ENCODE results near the gene GABBR2. TPM values are rescaled to one million over a fixed set of nuclear protein-coding genes. Genes with fewer than 3 reads are reported as not detected.

Gene GABBR2
- polyA plus RNA-seq, 1 of the 3 experiments (the other 2 are of a cell fraction), result not detected

- TF ChIP-seq, protein P1, sequence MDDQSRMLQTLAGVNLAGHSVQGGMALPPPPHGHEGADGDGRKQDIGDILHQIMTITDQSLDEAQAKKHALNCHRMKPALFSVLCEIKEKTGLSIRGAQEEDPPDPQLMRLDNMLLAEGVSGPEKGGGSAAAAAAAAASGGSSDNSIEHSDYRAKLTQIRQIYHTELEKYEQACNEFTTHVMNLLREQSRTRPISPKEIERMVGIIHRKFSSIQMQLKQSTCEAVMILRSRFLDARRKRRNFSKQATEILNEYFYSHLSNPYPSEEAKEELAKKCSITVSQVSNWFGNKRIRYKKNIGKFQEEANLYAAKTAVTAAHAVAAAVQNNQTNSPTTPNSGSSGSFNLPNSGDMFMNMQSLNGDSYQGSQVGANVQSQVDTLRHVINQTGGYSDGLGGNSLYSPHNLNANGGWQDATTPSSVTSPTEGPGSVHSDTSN (IDR thresholded peaks at IDR 0.05), result no peak
- TF ChIP-seq USF2 (IDR thresholded peaks at IDR 0.05; ENCODE audit: borderline replicate concordance, low read depth, low read length), result no peak
- TF ChIP-seq RXRA (IDR thresholded peaks at IDR 0.05; ENCODE audit: borderline replicate concordance, low read depth), result no peak
- no peak for TF ChIP-seq GABPA (IDR thresholded peaks at IDR 0.05; ENCODE audit: low read depth)
- TF ChIP-seq FOXJ3 (CRISPR knock-in tag; IDR thresholded peaks at IDR 0.05), result no peak
- TF ChIP-seq IRF3 (IDR thresholded peaks at IDR 0.05; ENCODE audit: low read depth, low read length), result no peak
- TF ChIP-seq RFX5 (IDR thresholded peaks at IDR 0.05; ENCODE audit: low read length), result no peak
- TF ChIP-seq TCF12 (IDR thresholded peaks at IDR 0.05), result peak; percentile 34; the same call in 1 of the 2 replicates
- TF ChIP-seq JUND (IDR thresholded peaks at IDR 0.05), result 0 out of 2 replicates have a peak, but pooled peaks have one; percentile 2
- POLR2A ChIA-PET, result no interaction called here
- CTCF ChIA-PET, result no interaction called here
- Histone ChIP-seq H3K9ac (no peak overlapping the region), H3K4me1 (ENCODE audit: control insufficient read depth in 1 of 2, insufficient read depth in 2 of 2, low read depth in 1 of 2, low read length in 1 of 2) (no peaks in the 10 kb centered on the region; a peak in 1 of 4 replicates), H3K4me2 (no peak overlapping the region), H3K27me3 (ENCODE audit: insufficient read depth) (no peaks in the 10 kb centered on the region; the same call in 1 of the 2 replicates), H4K20me1 (ENCODE audit: insufficient read depth) (no peaks in the 10 kb centered on the region), H3F3A (replicated peaks; ENCODE audit: insufficient read depth) (no peaks in the 10 kb centered on the region), H3K4me3 (ENCODE audit: low read depth in 2 of 2, low read length in 1 of 2) (no peak overlapping the region), H3K9me3 (no peaks in the 10 kb centered on the region), H3K79me2 (ENCODE audit: insufficient read depth) (no peaks in the 10 kb centered on the region), H3K36me3 (replicated peaks in 1 of 2; ENCODE audit: control insufficient read depth in 1 of 2, insufficient read depth in 2 of 2, low read length in 1 of 2) (no peaks in the 10 kb centered on the region), H3K27ac (ENCODE audit: low read depth in 2 of 2, low read length in 1 of 2) (no peak overlapping the region), H2AFZ (ENCODE audit: low read depth) (no peak overlapping the region), H3K9me2 (no peaks in the 10 kb centered on the region)
- 33% methylated on average over 7 of the region's 7 CpGs for WGBS (ENCODE audit: low lambda C conversion rate)
- DNase-seq, result no peak
These were observed 158.4 kb downstream of the GABBR2 start for GRCh38 chr9:98550206-98550820.

GRCh38 chr9:98549401-98549800 is 159.3 kb downstream of the GABBR2 start:
- POLR2A ChIA-PET, result no interaction called here
- Histone ChIP-seq H3F3A (replicated peaks; ENCODE audit: insufficient read depth) (no peaks in the 10 kb centered on the region), H3K36me3 (replicated peaks in 1 of 2; ENCODE audit: control insufficient read depth in 1 of 2, insufficient read depth in 2 of 2, low read length in 1 of 2) (no peaks in the 10 kb centered on the region), H3K4me1 (ENCODE audit: control insufficient read depth in 1 of 2, insufficient read depth in 2 of 2, low read depth in 1 of 2, low read length in 1 of 2) (no peaks in the 10 kb centered on the region; a peak in 1 of 4 replicates), H4K20me1 (ENCODE audit: insufficient read depth) (no peaks in the 10 kb centered on the region), H3K9ac (no peak overlapping the region), H3K9me3 (no peaks in the 10 kb centered on the region), H3K9me2 (no peaks in the 10 kb centered on the region), H3K27ac (ENCODE audit: low read depth in 2 of 2, low read length in 1 of 2) (no peak overlapping the region), H2AFZ (ENCODE audit: low read depth) (no peak overlapping the region), H3K4me2 (no peak overlapping the region), H3K4me3 (ENCODE audit: low read depth in 2 of 2, low read length in 1 of 2) (no peak overlapping the region), H3K79me2 (ENCODE audit: insufficient read depth) (no peaks in the 10 kb centered on the region), H3K27me3 (ENCODE audit: insufficient read depth) (no peaks in the 10 kb centered on the region)
- CTCF ChIA-PET, result no interaction called here
- no peak for DNase-seq
- 14% methylated on average over 2 of the region's 3 CpGs for WGBS (ENCODE audit: low lambda C conversion rate)
- TF ChIP-seq EP300 (IDR thresholded peaks at IDR 0.05; ENCODE audit: borderline replicate concordance in 1 of 2, low read depth in 1 of 2, low read length in 1 of 2) (no peak), MEF2A (IDR thresholded peaks at IDR 0.05; ENCODE audit: borderline replicate concordance, low read depth) (no peak), NFIC (IDR thresholded peaks at IDR 0.05; ENCODE audit: borderline replicate concordance) (no peak), TCF12 (IDR thresholded peaks at IDR 0.05) (no peak), NRF1 (IDR thresholded peaks at IDR 0.05; ENCODE audit: low read depth, low read length) (no peak), FOXM1 (IDR thresholded peaks at IDR 0.05; ENCODE audit: low read depth) (no peak), MXI1 (IDR thresholded peaks at IDR 0.05; ENCODE audit: low read depth, low read length) (no peak), ELF1 (IDR thresholded peaks at IDR 0.05) (no peak), TAF1 (IDR thresholded peaks at IDR 0.05; ENCODE audit: borderline replicate concordance, low read depth, low read length) (no peak), POLR2AphosphoS5 (IDR thresholded peaks at IDR 0.05; ENCODE audit: low read depth, low read length) (no peak), SMC3 (IDR thresholded peaks at IDR 0.05; ENCODE audit: low read depth, low read length) (no peak)
- TF ChIP-seq, protein P1 (IDR thresholded peaks at IDR 0.05), result no peak
- TF ChIP-seq, protein P2, sequence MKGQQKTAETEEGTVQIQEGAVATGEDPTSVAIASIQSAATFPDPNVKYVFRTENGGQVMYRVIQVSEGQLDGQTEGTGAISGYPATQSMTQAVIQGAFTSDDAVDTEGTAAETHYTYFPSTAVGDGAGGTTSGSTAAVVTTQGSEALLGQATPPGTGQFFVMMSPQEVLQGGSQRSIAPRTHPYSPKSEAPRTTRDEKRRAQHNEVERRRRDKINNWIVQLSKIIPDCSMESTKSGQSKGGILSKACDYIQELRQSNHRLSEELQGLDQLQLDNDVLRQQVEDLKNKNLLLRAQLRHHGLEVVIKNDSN (IDR thresholded peaks at IDR 0.05; ENCODE audit: borderline replicate concordance, low read depth), result no peak
